KOPT-K1 (cell line): Measurements from ENCODE around the gene FDX2.

Source experiments
- H3K27ac ChIP-seq: fragments of 200-600 bp; sonication (generic); 2 replicates; pipeline ENCODE4 v1.5.1; 2016; ENCODE audit warnings: antibody characterized with exemption, mild to moderate bottlenecking, low read depth, low read length; ENCODE audit not compliant: poor library complexity, severe bottlenecking
- H3K36me3 ChIP-seq: fragments of 200-600 bp; sonication (generic); 2 replicates; pipeline ENCODE4 v1.5.1; 2017; ENCODE audit warnings: antibody characterized with exemption, mild to moderate bottlenecking, low read length, moderate library complexity; ENCODE audit not compliant: insufficient read depth
- H3K9me3 ChIP-seq: fragments of 200-600 bp; sonication (generic); 2 replicates; pipeline ENCODE4 v1.5.1; 2017; ENCODE audit warnings: antibody characterized with exemption, low read length, mild to moderate bottlenecking; ENCODE audit not compliant: insufficient read depth, poor library complexity, severe bottlenecking

The FDX2 gene

DNA sequence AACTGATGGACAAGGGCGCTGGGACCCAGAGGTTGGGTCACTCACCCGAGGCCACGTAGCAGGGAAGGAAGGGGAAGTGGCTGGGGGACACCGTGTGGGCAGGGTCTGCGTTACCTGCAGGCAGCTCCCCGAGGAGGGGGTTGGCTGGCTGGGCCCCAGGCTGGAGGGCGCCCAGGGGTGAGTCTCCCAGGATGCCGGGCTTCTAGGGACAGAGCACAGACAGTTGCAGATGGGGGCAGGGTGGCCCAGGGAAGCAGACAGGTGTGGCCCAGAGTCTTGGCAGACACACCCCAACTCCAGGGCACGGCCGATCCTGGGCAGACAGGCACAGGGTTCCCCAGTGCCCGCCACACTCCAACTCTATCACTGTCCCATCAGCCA, 5.6 kb upstream of the FDX2 start:
- Histone ChIP-seq H3K27ac (no peak overlapping the region), H3K36me3 (peaks cover 100% of the 10 kb centered on the region), H3K9me3 (no peaks in the 10 kb centered on the region)

DNA sequence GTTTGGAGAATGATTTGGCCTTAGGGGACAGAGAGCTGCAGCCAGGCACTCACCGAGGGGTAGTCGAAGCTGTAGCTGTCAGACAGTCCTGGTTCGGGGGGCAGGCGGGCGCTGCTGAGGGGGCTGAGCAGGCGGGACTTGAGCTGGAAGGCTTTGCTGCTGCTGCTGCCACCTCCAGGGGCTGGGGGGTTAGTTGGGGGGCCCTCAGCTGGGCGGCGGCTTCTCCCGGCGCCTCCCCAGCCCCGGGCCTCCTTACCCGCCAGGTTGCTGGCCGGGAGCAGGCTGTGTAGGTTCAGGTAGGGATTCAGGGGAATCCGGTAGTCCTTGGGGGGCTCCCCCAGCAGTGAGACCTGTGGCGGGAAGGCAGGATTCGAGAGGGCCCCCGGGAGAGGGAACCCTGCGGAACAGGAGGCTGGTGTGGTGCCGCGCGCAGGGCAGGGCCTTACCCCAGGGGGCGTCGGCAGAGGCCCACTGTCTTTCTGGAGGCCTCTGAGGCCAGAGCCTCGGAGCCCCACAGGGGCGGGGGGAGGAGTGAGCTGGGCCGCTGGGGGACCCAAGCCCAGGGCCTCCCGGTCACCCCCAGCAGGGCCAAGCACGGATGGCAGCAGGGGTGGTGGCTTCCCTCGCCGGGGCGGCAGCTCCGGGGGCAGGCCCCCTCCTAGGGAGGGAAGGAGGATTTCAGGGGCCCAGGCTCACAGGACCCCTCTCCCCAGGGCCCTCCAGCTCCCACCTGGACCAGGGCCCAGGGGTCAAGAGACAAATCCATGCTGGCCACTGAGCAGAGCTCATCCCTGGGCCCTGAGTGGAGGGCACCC, 5.0 kb upstream of the FDX2 start:
- H3K36me3 ChIP-seq = peaks cover 100% of the 10 kb centered on the region
- no peak overlapping the region for H3K27ac ChIP-seq
- no peaks in the 10 kb centered on the region for H3K9me3 ChIP-seq

- Histone ChIP-seq H3K36me3 (peaks cover 82% of the 10 kb centered on the region), H3K27ac (no peak overlapping the region), H3K9me3 (no peaks in the 10 kb centered on the region)
Measured at GRCh38 chr19:10318807-10319682, 3.2 kb upstream of the FDX2 start.

DNA sequence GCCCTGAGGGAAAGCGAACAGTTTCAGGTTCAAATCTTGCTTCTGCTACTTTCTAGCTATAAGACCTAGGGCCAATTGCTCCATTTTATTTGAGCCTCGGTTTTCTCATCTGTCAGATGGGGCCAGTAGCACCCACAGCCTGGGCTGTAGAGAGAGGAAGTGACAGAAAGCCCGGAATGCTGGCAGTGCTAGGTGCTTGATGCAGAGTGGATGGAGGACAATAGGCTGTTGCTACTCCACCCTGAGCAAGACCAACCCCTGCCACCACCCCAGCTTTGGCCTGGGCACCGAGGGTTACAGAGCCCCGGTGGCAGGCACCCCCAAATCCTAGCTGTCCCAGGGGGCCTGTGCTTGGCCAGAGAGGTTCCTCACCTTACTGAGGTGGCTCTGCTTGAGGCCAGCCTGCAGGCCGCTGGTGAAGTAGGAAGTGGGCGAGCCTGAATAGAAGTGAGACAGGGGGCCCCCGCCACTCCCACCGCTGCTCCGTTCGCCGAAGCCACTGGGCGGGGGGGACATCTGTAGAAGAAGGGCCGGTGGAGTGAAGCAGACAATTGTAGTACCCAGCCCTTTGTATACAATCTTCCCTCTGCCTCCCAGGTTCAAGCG, 2.1 kb upstream of the FDX2 start:
- H3K36me3 ChIP-seq = peaks cover 71% of the 10 kb centered on the region
- H3K9me3 ChIP-seq = no peaks in the 10 kb centered on the region

DNA sequence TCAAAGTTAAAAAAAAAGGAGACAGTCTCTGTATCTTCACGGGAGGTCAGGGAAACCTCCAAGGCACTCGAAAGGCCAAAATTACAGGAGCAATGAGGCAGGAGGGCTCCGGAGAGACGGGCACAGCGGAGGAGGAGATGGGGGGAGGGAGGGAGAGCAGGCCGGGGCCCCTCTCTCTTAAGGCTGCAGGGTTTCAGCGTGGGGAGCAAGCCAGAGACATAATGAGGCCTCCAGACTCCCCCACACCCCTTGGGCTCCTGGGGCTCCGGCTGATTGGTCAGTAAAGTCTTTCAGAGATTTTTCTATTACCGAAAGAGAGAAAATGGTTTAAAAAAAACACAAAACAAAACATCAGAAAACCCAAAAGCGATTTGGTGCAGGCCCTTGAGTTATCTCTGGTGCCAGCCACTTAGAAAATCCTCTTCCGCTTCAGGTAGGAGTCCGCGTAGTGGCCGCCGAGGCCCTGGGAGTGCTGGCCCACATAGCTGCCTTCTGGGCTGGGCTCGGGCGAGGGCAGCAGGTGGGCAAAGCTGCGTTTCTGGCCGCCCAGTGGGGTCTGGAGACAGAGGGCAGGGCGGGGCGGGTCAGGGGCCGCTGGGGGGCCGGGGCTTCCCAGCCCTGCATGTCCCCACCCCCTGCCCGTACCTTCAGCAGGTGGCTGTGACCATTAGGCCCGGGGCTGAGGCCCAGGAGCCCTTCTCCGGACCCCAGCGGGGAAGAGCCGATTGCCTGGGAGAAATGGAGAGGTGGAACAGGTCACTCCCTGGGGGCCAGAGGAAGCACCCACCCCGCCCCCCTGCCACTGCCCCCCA, 1.4 kb upstream of the FDX2 start:
- H3K9me3 ChIP-seq = no peaks in the 10 kb centered on the region
- H3K36me3 ChIP-seq = peaks cover 64% of the 10 kb centered on the region
- H3K27ac ChIP-seq = no peak overlapping the region

More for the DNA sequence above, 2.1 kb upstream of the FDX2 start:
- no peak overlapping the region for H3K27ac ChIP-seq

- no peaks in the 10 kb centered on the region for H3K9me3 ChIP-seq
- peak overlapping the region; percentile 51 for H3K27ac ChIP-seq
- peaks cover 56% of the 10 kb centered on the region for H3K36me3 ChIP-seq
Measured at GRCh38 chr19:10316229-10317044, 622 bp upstream of the FDX2 start.

DNA sequence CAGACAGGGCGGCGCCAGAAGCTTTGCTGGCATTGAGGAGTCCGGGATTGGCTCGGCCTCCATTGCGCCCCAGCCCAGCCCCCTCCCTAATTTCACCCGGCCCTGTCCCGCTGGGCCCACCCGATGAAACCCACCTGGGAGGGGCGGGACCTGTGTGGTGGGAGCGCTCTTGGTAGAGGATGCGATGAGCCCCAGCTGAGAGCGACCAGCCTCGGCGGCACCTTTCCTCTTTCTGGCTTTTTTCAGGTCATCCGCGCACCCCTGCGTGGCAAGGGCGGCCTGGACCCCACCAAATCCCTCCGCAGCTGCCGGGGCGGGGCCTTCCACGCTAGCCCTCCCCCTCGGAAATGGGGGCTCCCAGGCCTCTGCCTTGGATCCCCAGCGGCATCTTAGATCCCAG, 6.4 kb downstream of the FDX2 start, which contains the start of gene ZGLP1:
ZGLP1 (minus strand) TSS at position 393 of the 400 bp plus-strand sequence.
- Histone ChIP-seq H3K9me3 (no peaks in the 10 kb centered on the region), H3K36me3 (peaks cover 36% of the 10 kb centered on the region; the same call in 1 of the 2 replicates), H3K27ac (no peak within 1 kb of the TSS)

DNA sequence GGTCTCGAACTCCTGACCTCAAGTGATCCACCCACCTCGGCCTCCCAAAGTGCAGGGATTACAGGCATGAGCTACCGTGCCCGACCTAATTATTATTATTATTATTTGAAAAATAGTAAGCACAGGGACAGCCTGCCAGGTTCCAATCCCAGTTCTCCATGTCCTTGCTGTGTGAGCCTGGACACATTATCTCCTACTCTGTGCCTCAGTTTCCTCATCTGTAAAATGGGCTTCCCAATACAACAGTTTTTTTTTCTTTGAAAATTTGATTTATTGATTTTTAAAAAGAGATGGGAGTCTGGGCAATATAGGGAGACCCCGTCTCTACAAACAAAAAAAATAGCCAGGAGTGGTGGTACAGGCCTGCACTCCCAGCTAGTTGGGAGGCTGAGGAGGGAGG, 9.5 kb downstream of the FDX2 start:
- no peaks in the 10 kb centered on the region for H3K9me3 ChIP-seq
- no peak overlapping the region for H3K27ac ChIP-seq
- H3K36me3 ChIP-seq = peaks cover 36% of the 10 kb centered on the region; the same call in 1 of the 2 replicates

DNA sequence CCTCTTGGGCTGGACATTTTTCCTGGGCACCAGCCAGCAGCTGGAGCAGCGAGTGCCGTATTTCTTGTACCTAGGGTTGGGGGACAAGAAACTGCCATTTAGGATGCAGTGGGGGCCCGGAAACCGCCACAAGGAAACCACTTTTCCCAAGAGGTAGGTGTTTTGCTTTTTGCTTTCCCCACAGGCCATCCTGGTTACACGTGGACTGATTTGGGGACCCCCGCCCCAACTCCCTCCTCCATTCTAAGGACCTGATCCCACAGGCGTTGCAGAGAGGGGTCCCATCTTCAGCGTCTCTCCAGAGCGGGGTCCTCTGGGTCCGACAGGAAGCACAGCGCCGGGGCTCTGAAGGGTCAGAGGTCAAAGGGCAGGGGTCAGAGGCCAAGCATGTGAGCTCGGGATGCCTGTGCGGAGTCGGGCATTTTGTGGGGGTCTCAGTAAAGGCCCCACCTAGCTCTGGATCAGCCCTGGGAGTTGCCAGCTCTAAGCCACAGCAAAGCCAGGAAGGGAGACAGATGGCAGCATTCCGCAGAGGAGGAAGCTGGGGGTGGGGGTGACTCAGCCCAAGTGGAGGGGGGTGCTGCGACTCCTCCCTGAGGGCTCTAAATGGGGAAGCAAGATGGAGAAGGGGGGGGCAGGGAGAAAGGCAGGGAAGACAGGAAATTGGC, 10.5 kb downstream of the FDX2 start:
- H3K27ac ChIP-seq = no peak overlapping the region
- H3K36me3 ChIP-seq = peaks cover 27% of the 10 kb centered on the region; the same call in 1 of the 2 replicates

DNA sequence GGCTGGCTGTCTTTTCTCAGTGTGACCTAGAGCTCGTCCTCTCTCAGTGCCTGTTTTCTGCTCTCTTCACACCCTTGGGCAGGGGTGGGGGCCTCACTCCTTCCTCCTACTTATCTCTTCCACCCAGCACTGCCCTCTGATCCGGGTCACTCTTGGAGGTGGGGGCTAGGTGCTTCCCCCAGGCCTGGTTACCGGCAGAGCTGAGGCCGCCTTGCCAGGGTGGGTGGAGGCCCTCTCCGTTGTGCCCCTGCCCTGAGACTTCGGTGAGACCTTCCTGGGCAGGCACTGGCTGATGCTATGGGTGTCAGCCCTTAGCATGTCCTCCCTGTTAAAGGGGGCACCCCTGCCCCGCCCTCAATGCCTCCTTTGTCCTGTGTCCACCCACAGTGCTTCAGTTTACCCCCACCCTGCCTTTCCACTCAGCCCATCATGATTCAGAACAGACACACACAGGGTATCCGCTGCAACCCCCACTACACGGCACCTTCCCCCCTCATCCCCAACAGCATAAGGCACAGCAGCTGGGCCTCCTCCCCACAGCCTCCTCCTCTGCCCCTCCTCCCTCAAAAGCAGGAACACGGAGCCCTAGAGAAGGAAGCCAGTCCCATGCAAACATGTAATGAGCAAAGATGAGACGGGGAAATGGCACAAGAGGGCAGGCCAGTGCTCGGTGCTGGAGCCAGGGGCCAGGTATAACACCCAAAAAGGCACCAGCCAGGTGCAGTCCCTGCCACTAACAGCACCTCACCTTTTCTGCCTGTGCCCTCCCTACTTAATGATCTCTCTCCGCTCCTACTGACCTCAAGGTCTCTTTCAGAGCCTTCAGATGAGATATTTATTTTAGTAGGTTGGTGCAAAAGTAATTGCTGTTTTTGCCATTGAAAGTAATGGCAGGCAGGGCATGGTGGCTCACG, 16.0 kb downstream of the FDX2 start:
- no peaks in the 10 kb centered on the region for H3K9me3 ChIP-seq
- no peak overlapping the region for H3K27ac ChIP-seq
- peaks cover 3% of the 10 kb centered on the region; the same call in 1 of the 2 replicates for H3K36me3 ChIP-seq

More for the DNA sequence above, 10.5 kb downstream of the FDX2 start:
- no peaks in the 10 kb centered on the region for H3K9me3 ChIP-seq

- Histone ChIP-seq H3K9me3 (peaks cover 27% of the 10 kb centered on the region), H3K27ac (no peak overlapping the region)
Measured at GRCh38 chr19:10295847-10296591, 19.8 kb downstream of the FDX2 start.

GRCh38 chr19:10295305-10295846, 20.4 kb downstream of the FDX2 start:
- H3K27ac ChIP-seq = no peak overlapping the region
- peaks cover 33% of the 10 kb centered on the region for H3K9me3 ChIP-seq
- H3K36me3 ChIP-seq = no peaks in the 10 kb centered on the region

More at GRCh38 chr19:10295847-10296591, 19.8 kb downstream of the FDX2 start:
- H3K36me3 ChIP-seq = no peaks in the 10 kb centered on the region
